ENCODE data around the gene MAP3K3.

The MAP3K3 gene

GRCh38 chr17:63685578-63685977 is 63.4 kb downstream of the MAP3K3 start:
- no peak for DNase-seq (ENCODE audit: low read depth in 1 of 2, low spot score in 1 of 2)
- H3K27ac ChIP-seq (replicated peaks) = no peak overlapping the region

GRCh38 chr17:63686138-63686685 is 64.0 kb downstream of the MAP3K3 start:
- H3K27me3 ChIP-seq (ENCODE audit: insufficient read depth, poor library complexity, severe bottlenecking) = no peaks in the 10 kb centered on the region
- DNase-seq (ENCODE audit: low read depth in 1 of 2, low spot score in 1 of 2) = no peak
- H3K27ac ChIP-seq (replicated peaks) = no peak overlapping the region
- TF ChIP-seq CTCF (IDR thresholded peaks at IDR 0.05; ENCODE audit: insufficient read depth, low read length) (no peak), REST (IDR thresholded peaks at IDR 0.05; ENCODE audit: insufficient replicate concordance, low read depth) (no peak), POLR2AphosphoS5 (IDR thresholded peaks at IDR 0.05; ENCODE audit: low read depth) (no peak), GABPA (IDR thresholded peaks at IDR 0.05; ENCODE audit: low read depth) (no peak), SPI1 (IDR thresholded peaks at IDR 0.05; ENCODE audit: borderline replicate concordance, low read depth) (no peak)
- H3K4me3 ChIP-seq (replicated peaks; ENCODE audit: insufficient read depth, low read length) = no peak overlapping the region

More at GRCh38 chr17:63685578-63685977, 63.4 kb downstream of the MAP3K3 start:
- H3K27me3 ChIP-seq (ENCODE audit: insufficient read depth, poor library complexity, severe bottlenecking) = no peaks in the 10 kb centered on the region
- H3K4me3 ChIP-seq (replicated peaks; ENCODE audit: insufficient read depth, low read length) = no peak overlapping the region
- no peak for TF ChIP-seq SPI1 (IDR thresholded peaks at IDR 0.05; ENCODE audit: borderline replicate concordance, low read depth)

GRCh38 chr17:63688396-63689020 is 66.3 kb downstream of the MAP3K3 start:
- Histone ChIP-seq H3K27ac (replicated peaks) (no peak overlapping the region), H3K27me3 (ENCODE audit: insufficient read depth, poor library complexity, severe bottlenecking) (no peaks in the 10 kb centered on the region), H3K4me3 (replicated peaks; ENCODE audit: insufficient read depth, low read length) (no peak overlapping the region)
- no peak for DNase-seq (ENCODE audit: low read depth in 1 of 2, low spot score in 1 of 2)
- TF ChIP-seq CTCF (IDR thresholded peaks at IDR 0.05; ENCODE audit: insufficient read depth, low read length) (no peak), REST (IDR thresholded peaks at IDR 0.05; ENCODE audit: insufficient replicate concordance, low read depth) (no peak), GABPA (IDR thresholded peaks at IDR 0.05; ENCODE audit: low read depth) (no peak), POLR2AphosphoS5 (IDR thresholded peaks at IDR 0.05; ENCODE audit: low read depth) (no peak), SPI1 (IDR thresholded peaks at IDR 0.05; ENCODE audit: borderline replicate concordance, low read depth) (no peak)

- Histone ChIP-seq H3K4me3 (replicated peaks; ENCODE audit: insufficient read depth, low read length) (no peak overlapping the region), H3K27me3 (ENCODE audit: insufficient read depth, poor library complexity, severe bottlenecking) (no peaks in the 10 kb centered on the region), H3K27ac (replicated peaks) (no peak overlapping the region)
- no peak for TF ChIP-seq REST (IDR thresholded peaks at IDR 0.05; ENCODE audit: insufficient replicate concordance, low read depth)
- no peak for TF ChIP-seq CTCF (IDR thresholded peaks at IDR 0.05; ENCODE audit: insufficient read depth, low read length)
- TF ChIP-seq GABPA (IDR thresholded peaks at IDR 0.05; ENCODE audit: low read depth) = no peak
- TF ChIP-seq POLR2AphosphoS5 (IDR thresholded peaks at IDR 0.05; ENCODE audit: low read depth) = no peak
- no peak for TF ChIP-seq SPI1 (IDR thresholded peaks at IDR 0.05; ENCODE audit: borderline replicate concordance, low read depth)
- no peak for DNase-seq (ENCODE audit: low read depth in 1 of 2, low spot score in 1 of 2)
Observed at GRCh38 chr17:63689479-63689878, 67.3 kb downstream of the MAP3K3 start.

Data from HL-60 (cell line).